ENCODE data around the gene GIT1.

GRCh38 chr17:29578626-29579485, 10.6 kb downstream of the GIT1 start:
- TF ChIP-seq, protein P1, sequence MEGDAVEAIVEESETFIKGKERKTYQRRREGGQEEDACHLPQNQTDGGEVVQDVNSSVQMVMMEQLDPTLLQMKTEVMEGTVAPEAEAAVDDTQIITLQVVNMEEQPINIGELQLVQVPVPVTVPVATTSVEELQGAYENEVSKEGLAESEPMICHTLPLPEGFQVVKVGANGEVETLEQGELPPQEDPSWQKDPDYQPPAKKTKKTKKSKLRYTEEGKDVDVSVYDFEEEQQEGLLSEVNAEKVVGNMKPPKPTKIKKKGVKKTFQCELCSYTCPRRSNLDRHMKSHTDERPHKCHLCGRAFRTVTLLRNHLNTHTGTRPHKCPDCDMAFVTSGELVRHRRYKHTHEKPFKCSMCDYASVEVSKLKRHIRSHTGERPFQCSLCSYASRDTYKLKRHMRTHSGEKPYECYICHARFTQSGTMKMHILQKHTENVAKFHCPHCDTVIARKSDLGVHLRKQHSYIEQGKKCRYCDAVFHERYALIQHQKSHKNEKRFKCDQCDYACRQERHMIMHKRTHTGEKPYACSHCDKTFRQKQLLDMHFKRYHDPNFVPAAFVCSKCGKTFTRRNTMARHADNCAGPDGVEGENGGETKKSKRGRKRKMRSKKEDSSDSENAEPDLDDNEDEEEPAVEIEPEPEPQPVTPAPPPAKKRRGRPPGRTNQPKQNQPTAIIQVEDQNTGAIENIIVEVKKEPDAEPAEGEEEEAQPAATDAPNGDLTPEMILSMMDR (conservative IDR thresholded peaks at IDR 0.05; ENCODE audit: low read length): no peak
- no peak for TF ChIP-seq EZH2phosphoT487 (IDR thresholded peaks at IDR 0.05; ENCODE audit: borderline replicate concordance, low read depth, low read length)
